Hematopoietic multipotent progenitor cell treated with erythropoietin and hydrocortisone succinate and interleukin-3 and kit ligand, for 17 days (in vitro differentiated cells): ENCODE results near the gene FHIT.
"Not testable (repeated sequence)": the region's sequence is repeated elsewhere in the genome, so short reads cannot be mapped to it uniquely, and the experiment has no call there.

ENCODE experiments used
- DNase-seq: peaks from one replicate; pipeline ENCODE4 v3.0.0-alpha.2; 2015; ENCODE audit warnings: low spot score

The FHIT gene

DNA sequence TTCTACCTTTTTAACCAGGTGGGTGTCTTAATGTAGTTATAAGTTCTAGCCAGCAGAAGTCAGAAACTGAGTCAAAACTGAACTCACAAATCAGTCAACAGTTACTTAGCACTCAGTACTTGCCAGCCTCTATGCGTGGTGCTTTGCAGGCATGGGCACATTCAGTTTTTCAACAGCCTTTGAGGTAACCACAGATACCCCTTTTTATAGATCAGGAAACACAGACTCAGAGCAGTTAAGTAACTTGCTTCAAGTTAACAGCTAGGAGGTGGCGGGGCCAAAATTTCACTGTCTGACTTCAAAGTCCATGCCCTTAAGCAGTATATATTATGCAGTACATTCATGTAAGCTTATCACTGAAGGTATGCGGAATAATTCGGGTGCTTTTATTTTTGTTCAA, 139.4 kb downstream of the FHIT start:
- DNase-seq = no peak

DNA sequence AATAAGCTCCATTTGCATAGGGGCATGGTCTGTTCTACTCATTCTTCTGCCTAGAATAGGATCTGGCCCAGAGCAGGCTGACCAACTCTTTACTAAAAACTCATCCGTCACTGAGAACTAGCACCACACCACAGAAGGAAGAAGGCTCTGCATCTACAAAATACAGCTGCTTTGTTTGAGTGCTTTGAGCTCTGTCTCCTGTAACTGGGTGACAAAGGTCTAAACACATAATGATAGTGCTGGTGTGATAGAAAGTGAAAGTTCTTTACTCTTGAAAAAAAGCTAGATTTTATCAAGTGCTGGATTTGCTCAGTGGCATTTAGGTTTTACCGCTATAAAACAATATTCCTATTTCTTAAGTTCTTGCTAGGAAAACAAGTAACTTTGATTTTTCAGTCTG, 140.7 kb downstream of the FHIT start:
- DNase-seq = no peak

- no peak for DNase-seq
These were observed 142.8 kb downstream of the FHIT start for GRCh38 chr3:61108247-61109019.

GRCh38 chr3:61094608-61095007, 156.6 kb downstream of the FHIT start:
- no peak for DNase-seq

DNA sequence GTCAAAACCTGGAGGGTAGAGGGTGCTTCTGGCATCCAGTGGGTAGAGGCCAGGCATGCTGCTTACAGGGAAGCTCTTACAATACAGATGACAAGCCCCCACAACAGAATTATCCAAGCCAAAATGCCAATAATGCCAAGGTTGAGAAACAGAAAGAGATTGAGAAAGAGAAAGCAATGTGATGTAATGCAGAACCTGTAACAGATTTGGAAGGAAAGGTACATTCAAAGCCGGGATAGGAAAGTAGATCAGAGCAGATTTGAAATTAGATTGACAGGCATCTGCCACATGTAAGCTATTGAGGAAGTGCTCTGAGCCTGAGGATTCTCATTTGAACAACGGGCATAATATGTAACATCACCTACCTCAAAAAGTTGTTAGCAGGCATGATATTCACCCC, 157.9 kb downstream of the FHIT start:
- DNase-seq = no peak

GRCh38 chr3:61092870-61093269, 158.4 kb downstream of the FHIT start:
- no peak for DNase-seq

GRCh38 chr3:61090389-61091169, 160.7 kb downstream of the FHIT start:
- no peak for DNase-seq

- DNase-seq = no peak
These were observed 163.8 kb downstream of the FHIT start for GRCh38 chr3:61087465-61087864.

- no peak for DNase-seq
These were observed 169.7 kb downstream of the FHIT start for GRCh38 chr3:61081554-61081953.

DNA sequence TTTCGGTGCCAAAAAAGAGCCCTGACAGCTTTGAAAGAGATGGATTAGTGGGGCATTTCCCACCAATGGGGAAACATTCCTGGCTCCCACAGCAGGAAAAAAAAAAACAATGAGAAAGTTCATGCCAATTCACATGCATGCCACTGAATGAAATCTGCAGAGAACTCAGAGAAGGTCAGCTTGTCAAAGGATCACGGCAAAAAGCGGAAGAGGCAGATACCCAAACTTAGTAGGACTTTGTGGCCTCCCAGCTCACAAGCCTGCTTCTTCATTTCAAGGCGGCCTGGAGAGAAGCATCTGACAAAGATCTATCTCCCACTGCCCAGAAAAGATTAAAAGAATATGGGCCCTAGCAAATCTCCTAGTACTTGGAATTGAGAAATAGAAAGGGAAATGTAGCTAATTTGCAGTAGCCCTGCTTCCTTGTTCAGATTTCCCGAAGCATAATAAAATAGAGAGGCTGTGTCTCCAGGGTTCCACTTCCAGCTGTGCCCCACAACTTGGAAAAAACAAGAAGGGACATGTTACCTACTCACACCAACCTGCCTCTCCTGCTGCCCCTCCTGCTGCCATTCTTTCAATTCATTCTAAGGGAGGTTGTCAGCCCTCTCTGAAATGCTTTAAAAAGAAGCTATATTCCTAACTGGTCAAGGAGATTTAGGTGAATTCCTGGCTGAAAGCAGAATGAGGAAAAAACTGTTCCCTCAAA, 170.4 kb downstream of the FHIT start:
- DNase-seq = no peak

DNA sequence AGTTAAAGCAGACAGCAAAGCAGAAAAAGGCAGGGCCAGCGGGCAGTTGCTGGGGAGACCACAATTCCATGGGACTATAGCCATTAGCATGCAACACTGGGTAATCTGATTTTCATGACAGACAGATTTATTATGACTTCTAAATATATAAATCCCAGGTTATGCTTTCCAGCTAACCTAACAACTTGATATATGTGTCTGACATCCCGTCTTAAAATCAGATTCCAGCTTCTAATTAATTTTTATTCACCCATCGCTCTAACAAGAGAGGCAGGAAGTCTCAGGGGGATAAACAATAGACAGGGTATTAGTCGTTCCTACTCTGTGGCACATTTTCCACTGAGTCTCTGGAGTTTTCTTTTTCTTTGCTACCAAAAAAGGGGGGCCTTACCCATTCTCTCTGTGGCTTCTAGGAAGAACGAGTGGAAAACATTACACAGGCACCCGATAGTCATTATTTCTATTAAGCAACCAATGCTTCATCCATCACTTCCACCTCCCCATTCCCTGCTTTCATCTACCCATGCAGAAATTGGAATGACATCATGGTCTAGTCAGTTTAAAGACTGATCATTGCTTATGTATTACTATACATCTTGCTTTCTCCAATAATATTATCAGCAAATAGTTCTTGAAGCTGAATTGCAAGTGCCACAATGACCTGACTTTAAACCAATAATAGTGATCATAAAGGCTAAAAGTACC, 173.1 kb downstream of the FHIT start:
- no peak for DNase-seq

DNA sequence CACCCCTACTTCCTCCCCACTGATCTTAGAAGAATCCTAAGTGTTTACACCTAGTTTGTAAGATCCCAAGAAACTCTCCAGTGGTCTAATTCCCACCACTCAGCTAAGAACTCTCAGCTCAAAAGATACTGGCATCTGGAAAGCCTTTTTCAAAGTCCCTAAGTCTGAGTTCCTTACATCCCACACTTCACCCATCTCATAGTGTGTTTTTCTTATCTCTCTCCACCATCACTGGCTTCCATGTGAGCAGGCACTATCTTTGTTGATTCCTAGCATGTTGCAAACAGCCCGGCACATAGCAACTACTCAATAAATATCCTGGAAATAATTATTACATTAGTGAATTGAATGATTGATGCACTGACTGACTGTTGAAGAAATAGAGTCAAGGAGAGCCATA, 173.7 kb downstream of the FHIT start:
- DNase-seq = no peak

GRCh38 chr3:61074783-61075182, 176.5 kb downstream of the FHIT start:
- DNase-seq = no peak

GRCh38 chr3:61073566-61074165, 177.6 kb downstream of the FHIT start:
- DNase-seq = no peak

DNA sequence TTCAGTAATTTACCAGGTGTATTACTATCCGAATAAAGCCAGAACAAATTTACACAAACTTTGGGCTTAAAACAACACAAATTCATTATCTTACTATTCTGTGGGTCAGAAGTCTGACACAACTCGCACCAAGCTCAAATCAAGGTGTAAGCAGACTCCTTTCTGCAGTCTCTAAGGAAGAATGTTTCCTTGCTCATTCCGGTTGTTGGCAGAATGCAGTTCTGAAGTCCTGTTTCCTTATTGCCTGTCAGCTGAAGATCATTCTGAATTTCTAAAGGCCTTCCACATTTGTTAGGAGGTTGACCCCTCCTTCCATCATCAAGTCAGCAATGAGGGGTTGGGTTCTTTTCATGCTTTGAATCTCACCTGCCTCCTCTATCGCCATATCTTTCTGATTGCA, 183.2 kb downstream of the FHIT start:
- DNase-seq = no peak

GRCh38 chr3:61066800-61067199, 184.5 kb downstream of the FHIT start:
- DNase-seq = no peak

DNA sequence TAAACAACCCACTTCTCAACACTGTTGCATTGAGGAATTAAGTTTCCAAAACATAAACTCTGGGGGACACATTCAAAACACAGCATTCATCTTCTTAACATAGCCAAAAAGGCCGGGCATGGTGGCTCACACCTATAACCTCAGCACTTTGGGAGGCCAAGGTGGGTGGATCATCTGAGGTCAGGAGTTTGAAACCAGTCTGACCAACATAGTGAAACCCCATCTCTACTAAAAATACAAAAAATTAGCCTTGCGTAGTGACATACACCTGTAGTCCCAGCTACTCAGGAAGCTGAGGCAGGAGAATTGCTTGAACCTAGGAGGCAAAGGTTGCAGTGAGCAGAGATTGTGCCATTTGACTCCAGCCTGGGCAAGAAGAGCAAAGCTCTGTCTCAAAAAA, 185.0 kb downstream of the FHIT start:
- DNase-seq = not testable (repeated sequence)

DNA sequence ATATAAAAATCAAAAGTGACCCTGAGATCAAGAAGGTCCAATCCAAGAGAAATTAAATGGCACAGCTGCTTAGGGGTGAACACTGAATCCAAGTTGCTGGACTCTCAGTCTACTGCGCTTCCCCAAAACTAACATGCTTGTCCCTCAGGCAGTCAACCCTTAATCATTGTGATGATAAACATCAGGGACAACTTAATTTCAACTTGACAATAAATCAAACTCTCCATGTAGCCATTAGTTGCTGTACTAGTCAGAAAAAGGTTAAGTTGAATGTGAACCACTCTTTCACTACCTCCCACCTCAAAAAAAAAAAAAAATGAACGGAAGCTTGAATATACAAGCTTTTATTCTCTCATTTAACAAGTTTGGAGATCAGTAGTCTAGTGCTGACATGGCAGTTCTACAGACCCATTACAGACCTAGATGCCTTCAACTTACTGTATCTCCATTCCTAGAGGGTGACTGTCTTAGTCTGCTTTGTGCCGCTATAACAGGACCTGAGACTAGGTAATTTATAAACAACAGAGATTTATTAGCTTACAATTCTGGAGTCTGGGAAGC, 185.7 kb downstream of the FHIT start:
- DNase-seq = no peak

DNA sequence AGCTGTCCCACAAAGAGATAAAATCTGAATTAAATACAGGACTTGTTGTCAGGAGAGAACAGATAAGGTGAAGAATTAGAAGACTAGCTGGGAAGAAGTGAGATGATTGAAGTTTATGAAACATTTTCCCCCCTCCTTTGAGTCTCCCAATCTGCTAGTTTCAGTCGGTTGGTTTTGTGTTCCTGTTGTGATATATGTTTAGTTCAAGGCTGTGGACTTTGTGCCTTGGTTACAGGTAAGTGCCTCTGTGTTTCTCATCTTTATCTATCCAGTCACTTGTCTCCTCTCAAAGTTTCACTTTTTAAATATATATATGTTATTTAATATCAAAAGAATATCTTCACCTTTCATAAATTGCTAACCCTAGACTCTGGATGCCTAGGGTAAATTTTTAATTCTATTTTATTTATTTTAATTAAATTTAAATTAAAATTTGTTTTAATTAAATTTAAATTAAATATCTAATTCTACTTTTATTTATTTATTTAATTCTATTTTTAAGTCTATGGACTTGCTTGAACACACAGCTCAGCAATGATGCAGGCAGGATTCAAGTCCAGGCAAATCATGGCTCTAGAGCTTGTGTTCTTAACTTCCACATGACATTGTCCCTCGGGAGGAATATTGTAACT, 190.0 kb downstream of the FHIT start:
- DNase-seq = no peak

DNA sequence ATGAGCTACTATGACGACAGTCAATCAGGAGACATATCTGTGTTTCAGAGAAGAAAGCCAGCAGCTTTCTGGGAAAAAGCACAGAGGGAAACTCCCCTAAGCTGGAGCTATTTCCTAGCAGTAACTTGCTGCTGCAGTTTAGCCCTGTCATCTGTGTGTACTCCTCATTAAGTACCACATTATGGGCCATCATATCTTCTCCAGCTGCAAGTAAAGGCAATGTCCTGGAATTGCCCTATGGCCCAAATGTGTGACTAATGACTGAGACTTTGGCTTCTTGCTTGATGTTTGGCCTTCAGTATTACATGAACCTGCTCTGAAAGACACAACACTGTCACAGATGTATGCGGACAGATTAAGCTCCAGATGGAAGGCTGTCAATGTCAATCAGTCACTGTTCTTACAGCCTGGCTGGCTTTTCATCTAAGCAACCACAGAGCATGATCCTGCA, 190.8 kb downstream of the FHIT start:
- DNase-seq = no peak

DNA sequence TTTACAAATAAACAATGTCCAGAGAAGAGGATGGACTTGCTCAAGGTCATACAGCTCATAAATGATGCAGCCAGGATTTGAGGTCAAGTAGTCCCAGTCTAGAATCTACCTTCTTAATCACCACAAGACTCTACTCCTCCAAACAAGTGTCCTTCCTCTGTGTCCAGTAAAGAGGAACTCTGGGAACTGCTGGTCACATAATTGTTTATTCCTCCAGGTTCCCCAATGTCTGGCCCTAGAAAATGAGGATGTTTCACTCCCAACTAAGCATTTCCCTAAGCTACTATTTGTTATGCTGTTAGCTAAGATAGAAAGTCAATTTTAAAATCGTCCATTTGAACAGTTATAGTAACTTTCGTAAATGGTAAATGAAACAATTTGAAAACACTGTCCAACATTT, 192.4 kb downstream of the FHIT start:
- DNase-seq = no peak
